SK-N-SH (cell line): ENCODE results near the gene CFTR. TPM values are rescaled to one million over a fixed set of nuclear protein-coding genes. Genes with fewer than 3 reads are reported as not detected.

ENCODE experiments used
- CTCF ChIA-PET: fragments of 300-600, 350-600 bp; formaldehyde crosslinking; extraction: SDS; loops from one replicate; lab custom pipeline; 2021; lab: Yijun Ruan, JAX
- POLR2A ChIA-PET: fragments of 350-600 bp; sonication (Branson Sonifier 250); formaldehyde crosslinking; extraction: SDS; loops from one replicate; lab custom pipeline; 2020; ENCODE audit warnings: antibody characterized with exemption, inconsistent platforms; lab: Yijun Ruan, JAX
- DNase-seq: peaks from one replicate; pipeline ENCODE4 v3.0.0; 2012
- H2AFZ ChIP-seq: fragments of 200-600 bp; sonication (generic); 2 replicates; pipeline ENCODE4 v1.8.1; 2016; ENCODE audit warnings: antibody characterized with exemption, mild to moderate bottlenecking, low read depth
- H3F3A ChIP-seq: fragments of 200-600 bp; sonication (generic); replicated peaks from 2 replicates; pipeline ENCODE3; 2016; ENCODE audit warnings: antibody characterized with exemption, mild to moderate bottlenecking; ENCODE audit not compliant: insufficient read depth
- H3K27ac ChIP-seq, 2 experiments: fragments of 200-500 bp in 1 of 2; fragments of 200-600 bp in 1 of 2; sonication (Bioruptor generic) in 1 of 2; sonication (generic), shearing (Covaris generic) in 1 of 2; 2 replicates each; pipeline versions ENCODE4 v1.5.1 to v1.6.1; 2014 to 2016; ENCODE audit warnings: low read depth in 2 of 2, inconsistent platforms in 1 of 2, low read length in 1 of 2, mild to moderate bottlenecking in 1 of 2, mixed read lengths in 1 of 2
- H3K27me3 ChIP-seq: fragments of 200-600 bp; sonication (generic), shearing (Covaris generic); 2 replicates; pipeline ENCODE4 v1.6.1; 2016; ENCODE audit warnings: mixed run types; ENCODE audit not compliant: insufficient read depth
- H3K36me3 ChIP-seq, 2 experiments: fragments of 200-500 bp in 1 of 2; fragments of 200-600 bp in 1 of 2; sonication (Bioruptor generic) in 1 of 2; sonication (generic) in 1 of 2; replicated peaks in 1 of 2; 2 replicates each; pipeline versions ENCODE3 to v1.5.1; 2014 to 2016; ENCODE audit warnings: low read length in 1 of 2, mild to moderate bottlenecking in 1 of 2; ENCODE audit not compliant: insufficient read depth in 2 of 2, control insufficient read depth in 1 of 2
- H3K4me1 ChIP-seq, 2 experiments: fragments of 200-500 bp in 1 of 2; fragments of 200-600 bp in 1 of 2; sonication (Bioruptor generic) in 1 of 2; sonication (generic), shearing (Covaris generic) in 1 of 2; 2 replicates each; pipeline versions ENCODE4 v1.5.1 to v1.6.1; 2014 to 2016; ENCODE audit warnings: low read depth in 1 of 2, low read length in 1 of 2, mixed run types in 1 of 2; ENCODE audit not compliant: insufficient read depth in 2 of 2, control insufficient read depth in 1 of 2
- H3K4me2 ChIP-seq: fragments of 200-600 bp; sonication (generic), shearing (Covaris generic); 2 replicates; pipeline ENCODE4 v1.6.1; 2017; ENCODE audit warnings: mixed run types
- H3K4me3 ChIP-seq, 2 experiments: fragments of 200-500 bp in 1 of 2; fragments of 200-600 bp in 1 of 2; sonication (Bioruptor generic) in 1 of 2; sonication (generic), shearing (Covaris generic) in 1 of 2; 2 replicates each; pipeline versions ENCODE4 v1.5.1 to v1.8.1; 2014 to 2016; ENCODE audit warnings: low read depth in 2 of 2, inconsistent platforms in 1 of 2, low read length in 1 of 2, mild to moderate bottlenecking in 1 of 2, mixed read lengths in 1 of 2, moderate library complexity in 1 of 2
- H3K79me2 ChIP-seq: fragments of 200-600 bp; sonication (generic); 2 replicates; pipeline ENCODE4 v1.8.1; 2017; ENCODE audit warnings: mild to moderate bottlenecking; ENCODE audit not compliant: insufficient read depth
- H3K9ac ChIP-seq: fragments of 200-600 bp; sonication (generic); 2 replicates; pipeline ENCODE4 v1.6.1; 2017; ENCODE audit warnings: mixed run types
- H3K9me2 ChIP-seq: fragments of 200-600 bp; sonication (generic); 2 replicates; pipeline ENCODE4 v1.6.1; 2017; ENCODE audit warnings: mixed run types
- H3K9me3 ChIP-seq: fragments of 200-600 bp; sonication (generic); 2 replicates; pipeline ENCODE4 v1.6.1; 2017; ENCODE audit warnings: mixed run types, mild to moderate bottlenecking, moderate library complexity
- H4K20me1 ChIP-seq: fragments of 200-600 bp; sonication (generic); 2 replicates; pipeline ENCODE4 v1.6.1; 2017; ENCODE audit warnings: mild to moderate bottlenecking, mixed run types; ENCODE audit not compliant: insufficient read depth
- CHD2 ChIP-seq: fragments of 150-350 bp; IDR thresholded peaks from 2 replicates; pipeline ENCODE4 v1.6.1; 2018; ENCODE audit warnings: low read length; ENCODE audit not compliant: partially characterized antibody
- EP300 ChIP-seq, 2 experiments: IDR thresholded peaks; 2 replicates each; pipeline versions ENCODE4 v1.4.0 to v1.6.1; 2012; ENCODE audit warnings: borderline replicate concordance in 1 of 2, low read depth in 1 of 2, low read length in 1 of 2
- FOSL2 ChIP-seq: IDR thresholded peaks from 2 replicates; pipeline ENCODE4 v1.4.0; 2012; ENCODE audit warnings: low read depth, mild to moderate bottlenecking, moderate library complexity, borderline replicate concordance
- FOXM1 ChIP-seq: IDR thresholded peaks from 2 replicates; pipeline ENCODE4 v1.4.0; 2012; ENCODE audit warnings: low read depth, mild to moderate bottlenecking
- GATA2 ChIP-seq: sonication (generic); formaldehyde crosslinking; IDR thresholded peaks from 2 replicates; pipeline ENCODE4 v1.5.0; 2020; ENCODE audit warnings: mild to moderate bottlenecking, missing genetic modification reagents
- JUND ChIP-seq: IDR thresholded peaks from 2 replicates; pipeline ENCODE4 v1.4.0; 2012
- MEF2A ChIP-seq: IDR thresholded peaks from 2 replicates; pipeline ENCODE4 v1.4.0; 2012; ENCODE audit warnings: low read depth, borderline replicate concordance
- MXI1 ChIP-seq: IDR thresholded peaks from 2 replicates; pipeline ENCODE4 v1.6.1; 2012; ENCODE audit warnings: mild to moderate bottlenecking, low read depth, low read length, improper control_type of control experiment
- NFIC ChIP-seq: IDR thresholded peaks from 2 replicates; pipeline ENCODE4 v1.4.0; 2012; ENCODE audit warnings: borderline replicate concordance
- POLR2AphosphoS5 ChIP-seq: IDR thresholded peaks from 2 replicates; pipeline ENCODE4 v1.6.1; 2012; ENCODE audit warnings: low read depth, low read length
- RXRA ChIP-seq: IDR thresholded peaks from 2 replicates; pipeline ENCODE4 v1.4.0; 2012; ENCODE audit warnings: low read depth, mild to moderate bottlenecking, borderline replicate concordance
- TAF1 ChIP-seq: IDR thresholded peaks from 2 replicates; pipeline ENCODE4 v1.6.1; 2012; ENCODE audit warnings: low read depth, mild to moderate bottlenecking, low read length, moderate library complexity, borderline replicate concordance
- TEAD4 ChIP-seq: IDR thresholded peaks from 2 replicates; pipeline ENCODE4 v1.4.0; 2012; ENCODE audit warnings: mild to moderate bottlenecking, borderline replicate concordance; ENCODE audit not compliant: insufficient read depth
- YY1 ChIP-seq: IDR thresholded peaks from 2 replicates; pipeline ENCODE4 v1.4.0; 2012; ENCODE audit warnings: low read depth, mild to moderate bottlenecking
- WGBS: methylation state at CpG from one replicate; pipeline ENCODE4 v1.1.6; 2017; ENCODE audit warnings: low lambda C conversion rate; 5-methylcytosine and 5-hydroxymethylcytosine counted together
- polyA plus RNA-seq, 3 experiments: library from polyadenylated mRNA; depleted of rRNA; stranded (reverse); fragments of >200 nt; gene quantifications; 2 replicates each; pipeline ENCODE4 v1.2.3, GENCODE V29; 2012
- TF ChIP-seq, protein P1 (sequence below): IDR thresholded peaks from 2 replicates; pipeline ENCODE4 v1.4.0; 2012; ENCODE audit warnings: low read depth, borderline replicate concordance
- TF ChIP-seq, protein P2 (sequence below): fragments of 200-600 bp; sonication (generic); IDR thresholded peaks from 2 replicates; pipeline ENCODE4 v1.6.1; 2017; ENCODE audit warnings: antibody characterized with exemption, mild to moderate bottlenecking, moderate library complexity
- TF ChIP-seq, protein P3 (sequence below): IDR thresholded peaks from 2 replicates; pipeline ENCODE4 v1.6.1; 2012; ENCODE audit warnings: mild to moderate bottlenecking, low read depth, low read length, moderate library complexity
- TF ChIP-seq, protein P4 (sequence below): IDR thresholded peaks from 2 replicates; pipeline ENCODE4 v1.4.0; 2012; ENCODE audit warnings: low read depth
- TF ChIP-seq, protein P5 (sequence below): IDR thresholded peaks from 2 replicates; pipeline ENCODE4; 2012

CFTR gene
- polyA plus RNA-seq, 1 of the 3 experiments (the other 2 are of a cell fraction) = not detected

DNA sequence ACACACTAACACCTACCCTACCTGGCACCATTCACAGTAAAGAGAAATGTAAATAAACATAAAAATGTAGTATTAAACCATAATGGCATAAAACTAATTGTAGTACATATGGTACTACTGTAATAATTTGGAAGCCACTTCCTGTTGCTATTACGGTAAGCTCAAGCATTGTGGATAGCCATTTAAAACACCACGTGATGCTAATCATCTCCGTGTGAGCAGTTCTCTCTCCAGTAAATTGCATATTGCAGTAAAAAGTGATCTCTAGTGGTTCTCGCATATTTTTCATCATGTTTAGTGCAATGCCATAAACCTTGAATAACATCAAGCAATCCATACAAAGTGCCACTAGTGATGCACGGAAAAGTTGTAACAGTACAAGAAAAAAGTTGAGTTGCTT, 75.4 kb downstream of the CFTR start:
- H3K4me1 ChIP-seq = no peaks in the 10 kb centered on the region
- WGBS = 14% methylated on average over 5 of the region's 5 CpGs

More for the DNA sequence above, 75.4 kb downstream of the CFTR start:
- Histone ChIP-seq H3K9ac (no peak overlapping the region), H3K4me3 (no peak overlapping the region), H3K4me2 (no peak overlapping the region), H3K9me2 (no peaks in the 10 kb centered on the region), H4K20me1 (no peaks in the 10 kb centered on the region), H3K27ac (no peak overlapping the region), H3K27me3 (no peaks in the 10 kb centered on the region), H2AFZ (no peak overlapping the region), H3K36me3 (no peaks in the 10 kb centered on the region), H3K79me2 (no peaks in the 10 kb centered on the region), H3K9me3 (no peaks in the 10 kb centered on the region), H3F3A (no peaks in the 10 kb centered on the region)
- no peak for DNase-seq
- POLR2A ChIA-PET = no interaction called here
- CTCF ChIA-PET = no interaction called here
- no peak for TF ChIP-seq EP300 (IDR thresholded peaks at IDR 0.05; ENCODE audit: borderline replicate concordance in 1 of 2, low read depth in 1 of 2, low read length in 1 of 2)
- no peak for TF ChIP-seq MEF2A
- TF ChIP-seq NFIC = no peak
- no peak for TF ChIP-seq MXI1
- TF ChIP-seq, protein P1, sequence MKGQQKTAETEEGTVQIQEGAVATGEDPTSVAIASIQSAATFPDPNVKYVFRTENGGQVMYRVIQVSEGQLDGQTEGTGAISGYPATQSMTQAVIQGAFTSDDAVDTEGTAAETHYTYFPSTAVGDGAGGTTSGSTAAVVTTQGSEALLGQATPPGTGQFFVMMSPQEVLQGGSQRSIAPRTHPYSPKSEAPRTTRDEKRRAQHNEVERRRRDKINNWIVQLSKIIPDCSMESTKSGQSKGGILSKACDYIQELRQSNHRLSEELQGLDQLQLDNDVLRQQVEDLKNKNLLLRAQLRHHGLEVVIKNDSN = no peak
- TF ChIP-seq FOSL2 = no peak
- TF ChIP-seq, protein P2, sequence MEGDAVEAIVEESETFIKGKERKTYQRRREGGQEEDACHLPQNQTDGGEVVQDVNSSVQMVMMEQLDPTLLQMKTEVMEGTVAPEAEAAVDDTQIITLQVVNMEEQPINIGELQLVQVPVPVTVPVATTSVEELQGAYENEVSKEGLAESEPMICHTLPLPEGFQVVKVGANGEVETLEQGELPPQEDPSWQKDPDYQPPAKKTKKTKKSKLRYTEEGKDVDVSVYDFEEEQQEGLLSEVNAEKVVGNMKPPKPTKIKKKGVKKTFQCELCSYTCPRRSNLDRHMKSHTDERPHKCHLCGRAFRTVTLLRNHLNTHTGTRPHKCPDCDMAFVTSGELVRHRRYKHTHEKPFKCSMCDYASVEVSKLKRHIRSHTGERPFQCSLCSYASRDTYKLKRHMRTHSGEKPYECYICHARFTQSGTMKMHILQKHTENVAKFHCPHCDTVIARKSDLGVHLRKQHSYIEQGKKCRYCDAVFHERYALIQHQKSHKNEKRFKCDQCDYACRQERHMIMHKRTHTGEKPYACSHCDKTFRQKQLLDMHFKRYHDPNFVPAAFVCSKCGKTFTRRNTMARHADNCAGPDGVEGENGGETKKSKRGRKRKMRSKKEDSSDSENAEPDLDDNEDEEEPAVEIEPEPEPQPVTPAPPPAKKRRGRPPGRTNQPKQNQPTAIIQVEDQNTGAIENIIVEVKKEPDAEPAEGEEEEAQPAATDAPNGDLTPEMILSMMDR = no peak
- TF ChIP-seq, protein P3, sequence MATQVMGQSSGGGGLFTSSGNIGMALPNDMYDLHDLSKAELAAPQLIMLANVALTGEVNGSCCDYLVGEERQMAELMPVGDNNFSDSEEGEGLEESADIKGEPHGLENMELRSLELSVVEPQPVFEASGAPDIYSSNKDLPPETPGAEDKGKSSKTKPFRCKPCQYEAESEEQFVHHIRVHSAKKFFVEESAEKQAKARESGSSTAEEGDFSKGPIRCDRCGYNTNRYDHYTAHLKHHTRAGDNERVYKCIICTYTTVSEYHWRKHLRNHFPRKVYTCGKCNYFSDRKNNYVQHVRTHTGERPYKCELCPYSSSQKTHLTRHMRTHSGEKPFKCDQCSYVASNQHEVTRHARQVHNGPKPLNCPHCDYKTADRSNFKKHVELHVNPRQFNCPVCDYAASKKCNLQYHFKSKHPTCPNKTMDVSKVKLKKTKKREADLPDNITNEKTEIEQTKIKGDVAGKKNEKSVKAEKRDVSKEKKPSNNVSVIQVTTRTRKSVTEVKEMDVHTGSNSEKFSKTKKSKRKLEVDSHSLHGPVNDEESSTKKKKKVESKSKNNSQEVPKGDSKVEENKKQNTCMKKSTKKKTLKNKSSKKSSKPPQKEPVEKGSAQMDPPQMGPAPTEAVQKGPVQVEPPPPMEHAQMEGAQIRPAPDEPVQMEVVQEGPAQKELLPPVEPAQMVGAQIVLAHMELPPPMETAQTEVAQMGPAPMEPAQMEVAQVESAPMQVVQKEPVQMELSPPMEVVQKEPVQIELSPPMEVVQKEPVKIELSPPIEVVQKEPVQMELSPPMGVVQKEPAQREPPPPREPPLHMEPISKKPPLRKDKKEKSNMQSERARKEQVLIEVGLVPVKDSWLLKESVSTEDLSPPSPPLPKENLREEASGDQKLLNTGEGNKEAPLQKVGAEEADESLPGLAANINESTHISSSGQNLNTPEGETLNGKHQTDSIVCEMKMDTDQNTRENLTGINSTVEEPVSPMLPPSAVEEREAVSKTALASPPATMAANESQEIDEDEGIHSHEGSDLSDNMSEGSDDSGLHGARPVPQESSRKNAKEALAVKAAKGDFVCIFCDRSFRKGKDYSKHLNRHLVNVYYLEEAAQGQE = no peak
- TF ChIP-seq TAF1 = no peak
- no peak for TF ChIP-seq FOXM1
- TF ChIP-seq CHD2 = no peak
- no peak for TF ChIP-seq GATA2 (CRISPR knock-in tag)
- TF ChIP-seq, protein P4, sequence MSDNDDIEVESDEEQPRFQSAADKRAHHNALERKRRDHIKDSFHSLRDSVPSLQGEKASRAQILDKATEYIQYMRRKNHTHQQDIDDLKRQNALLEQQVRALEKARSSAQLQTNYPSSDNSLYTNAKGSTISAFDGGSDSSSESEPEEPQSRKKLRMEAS = no peak
- TF ChIP-seq YY1 = no peak
- no peak for TF ChIP-seq POLR2AphosphoS5
- TF ChIP-seq, protein P5, sequence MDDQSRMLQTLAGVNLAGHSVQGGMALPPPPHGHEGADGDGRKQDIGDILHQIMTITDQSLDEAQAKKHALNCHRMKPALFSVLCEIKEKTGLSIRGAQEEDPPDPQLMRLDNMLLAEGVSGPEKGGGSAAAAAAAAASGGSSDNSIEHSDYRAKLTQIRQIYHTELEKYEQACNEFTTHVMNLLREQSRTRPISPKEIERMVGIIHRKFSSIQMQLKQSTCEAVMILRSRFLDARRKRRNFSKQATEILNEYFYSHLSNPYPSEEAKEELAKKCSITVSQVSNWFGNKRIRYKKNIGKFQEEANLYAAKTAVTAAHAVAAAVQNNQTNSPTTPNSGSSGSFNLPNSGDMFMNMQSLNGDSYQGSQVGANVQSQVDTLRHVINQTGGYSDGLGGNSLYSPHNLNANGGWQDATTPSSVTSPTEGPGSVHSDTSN = no peak
- no peak for TF ChIP-seq JUND
- TF ChIP-seq RXRA = no peak
- TF ChIP-seq TEAD4 = no peak
